HCT116 (cell line): ENCODE measurements around the gene TCAP. TPM values are rescaled to one million over a fixed set of nuclear protein-coding genes. Genes with fewer than 3 reads are reported as not detected.
"Not testable (repeated sequence)": the region's sequence is repeated elsewhere in the genome, so short reads cannot be mapped to it uniquely, and the experiment has no call there.

Experiments
- ATAC-seq: fragments of 200-7000 bp; cut with Tn5 transposase; 2 replicates; pipeline ENCODE4 v1.9.1; 2020; ENCODE audit warnings: mild to moderate bottlenecking, moderate library complexity
- BruUV-seq: library from RNA; stranded (reverse); fragments of 400-500 nt; replicated peaks from 2 replicates; lab custom pipeline; 2021; lab: Mats Ljungman, UMichigan
- CTCF ChIA-PET: fragments of 300-600 bp; sonication (Branson Sonifier 250); formaldehyde crosslinking; loops from one replicate; lab custom pipeline; 2021; ENCODE audit warnings: antibody characterized with exemption; lab: Charles Lee
- POLR2A ChIA-PET: fragments of 300-600, 350-600 bp; sonication (Branson Sonifier 250); formaldehyde crosslinking; loops from one replicate; lab custom pipeline; 2021; ENCODE audit warnings: antibody characterized with exemption; lab: Charles Lee
- RAD21 ChIA-PET, 2 experiments: fragments of 300-600 bp; sonication (Branson Sonifier 250); formaldehyde crosslinking; loops; one replicate each; lab custom pipeline; 2023; ENCODE audit warnings: low total read pairs in 2 of 2; ENCODE audit not compliant: uncharacterized antibody in 2 of 2, unreplicated experiment in 2 of 2, low non-redundant PET in 1 of 2; lab: Charles Lee
- DNase-seq: peaks from one replicate; pipeline ENCODE4 v3.0.0-alpha.2; 2010; ENCODE audit warnings: low read depth, low spot score
- H2AFZ ChIP-seq: fragments of 200-600 bp; shearing (Covaris generic), sonication (generic); 2 replicates; pipeline ENCODE4 v1.6.1; 2017; ENCODE audit warnings: low read depth, mixed run types, mixed read lengths, antibody characterized with exemption, low read length; ENCODE audit not compliant: poor library complexity, severe bottlenecking
- H3K27ac ChIP-seq: 2 replicates; pipeline ENCODE4 v1.5.1; 2012; ENCODE audit warnings: low read depth, low read length
- H3K27me3 ChIP-seq: fragments of 200-600 bp; sonication (generic); 2 replicates; pipeline ENCODE4 v1.6.1; 2016; ENCODE audit warnings: mixed run types, low read length, mixed read lengths; ENCODE audit not compliant: insufficient read depth
- H3K36me3 ChIP-seq, 2 experiments: fragments of 200-500 bp in 1 of 2; fragments of 200-600 bp in 1 of 2; sonication (Bioruptor generic) in 1 of 2; sonication (generic) in 1 of 2; 2 replicates each; pipeline versions ENCODE4 v1.5.1 to v1.6.1; 2014 to 2016; ENCODE audit warnings: low read length in 2 of 2, inconsistent platforms in 1 of 2, mixed read lengths in 1 of 2, mixed run types in 1 of 2; ENCODE audit not compliant: insufficient read depth in 2 of 2, control insufficient read depth in 1 of 2
- H3K4me1 ChIP-seq, 2 experiments: fragments of 200-600 bp in 1 of 2; sonication (generic) in 1 of 2; 2 replicates each; pipeline versions ENCODE4 v1.5.1 to v1.6.1; 2012 to 2017; ENCODE audit warnings: low read length in 2 of 2, inconsistent platforms in 1 of 2, mild to moderate bottlenecking in 1 of 2, mixed read lengths in 1 of 2, mixed run types in 1 of 2, moderate library complexity in 1 of 2; ENCODE audit not compliant: insufficient read depth in 2 of 2, control insufficient read depth in 1 of 2
- H3K4me2 ChIP-seq: fragments of 200-600 bp; sonication (generic); 2 replicates; pipeline ENCODE4 v1.6.1; 2017; ENCODE audit warnings: mixed run types, low read length, mixed read lengths
- H3K4me3 ChIP-seq, 2 experiments: fragments of 200-600 bp in 1 of 2; sonication (generic) in 1 of 2; replicated peaks in 1 of 2; 2 replicates each; pipeline ENCODE4 v1.5.1; 2011 to 2016; ENCODE audit warnings: low read length in 2 of 2, control low read depth in 1 of 2, low read depth in 1 of 2, mild to moderate bottlenecking in 1 of 2, mixed read lengths in 1 of 2, mixed run types in 1 of 2
- H3K79me2 ChIP-seq: fragments of 200-600 bp; sonication (generic); 2 replicates; pipeline ENCODE4 v1.6.1; 2017; ENCODE audit warnings: mild to moderate bottlenecking, mixed run types, low read length, moderate library complexity, mixed read lengths; ENCODE audit not compliant: insufficient read depth
- H3K9ac ChIP-seq: fragments of 200-600 bp; sonication (generic); 2 replicates; pipeline ENCODE4 v1.6.1; 2016; ENCODE audit warnings: low read length, mixed read lengths
- H3K9me2 ChIP-seq: fragments of 200-600 bp; sonication (generic), shearing (Covaris generic); 2 replicates; pipeline ENCODE4 v1.6.1; 2017; ENCODE audit warnings: mixed run types, mild to moderate bottlenecking, moderate library complexity; ENCODE audit not compliant: insufficient read depth
- H3K9me3 ChIP-seq, 2 experiments: fragments of 200-500 bp in 1 of 2; fragments of 200-600 bp in 1 of 2; sonication (Bioruptor generic) in 1 of 2; sonication (generic) in 1 of 2; 2 replicates each; pipeline ENCODE4 v1.6.1; 2014 to 2017; ENCODE audit warnings: low read length in 2 of 2, mixed read lengths in 2 of 2, inconsistent platforms in 1 of 2, low read depth in 1 of 2, mild to moderate bottlenecking in 1 of 2, mixed run types in 1 of 2, moderate library complexity in 1 of 2; ENCODE audit not compliant: control insufficient read depth in 1 of 2, insufficient read depth in 1 of 2
- H4K20me1 ChIP-seq: fragments of 200-600 bp; sonication (generic), shearing (Covaris generic); 2 replicates; pipeline ENCODE4 v1.6.1; 2017; ENCODE audit warnings: mixed run types, mild to moderate bottlenecking, moderate library complexity; ENCODE audit not compliant: insufficient read depth
- CBX3 ChIP-seq: IDR thresholded peaks from 2 replicates; pipeline ENCODE4 v1.6.1; 2012; ENCODE audit warnings: low read depth
- FOSL1 ChIP-seq: IDR thresholded peaks from 2 replicates; pipeline ENCODE4 v1.6.1; 2012; ENCODE audit warnings: low read depth
- JUND ChIP-seq: IDR thresholded peaks from 2 replicates; pipeline ENCODE4 v1.6.1; 2012
- SIN3A ChIP-seq: IDR thresholded peaks from 2 replicates; pipeline ENCODE4 v1.6.1; 2012; ENCODE audit warnings: low read depth
- TCF7L2 ChIP-seq: IDR thresholded peaks from 2 replicates; pipeline ENCODE4 v1.7.0; 2011; ENCODE audit warnings: borderline replicate concordance, inconsistent platforms; ENCODE audit not compliant: insufficient read depth, insufficient read length; ENCODE audit errors: extremely low read depth
- ZFX ChIP-seq: fragments of 450-650 bp; IDR thresholded peaks from 2 replicates; pipeline ENCODE4 v1.6.1; 2017
- ZNF274 ChIP-seq: fragments of 200-500 bp; sonication (Bioruptor generic); IDR thresholded peaks from 2 replicates; pipeline ENCODE4 v1.6.1; 2014; ENCODE audit warnings: mild to moderate bottlenecking, low read depth, low read length, inconsistent platforms
- intact Hi-C: fragments of 100-400 bp; cut with micrococcal nuclease; formaldehyde crosslinking; loops from 2 replicates; pipeline ENCODE4 v1.10.0; 2022
- total RNA-seq: library from RNA; stranded (reverse); gene quantifications from one replicate; pipeline ENCODE4 v1.2.1, GENCODE V29; 2021; ENCODE audit not compliant: unreplicated experiment
- TF ChIP-seq, protein P1 (sequence below): IDR thresholded peaks from 2 replicates; pipeline ENCODE4 v1.6.1; 2012; ENCODE audit warnings: low read depth

TCAP gene
- total RNA-seq, 1 experiment from 2014 or later: 1.5 TPM

DNA sequence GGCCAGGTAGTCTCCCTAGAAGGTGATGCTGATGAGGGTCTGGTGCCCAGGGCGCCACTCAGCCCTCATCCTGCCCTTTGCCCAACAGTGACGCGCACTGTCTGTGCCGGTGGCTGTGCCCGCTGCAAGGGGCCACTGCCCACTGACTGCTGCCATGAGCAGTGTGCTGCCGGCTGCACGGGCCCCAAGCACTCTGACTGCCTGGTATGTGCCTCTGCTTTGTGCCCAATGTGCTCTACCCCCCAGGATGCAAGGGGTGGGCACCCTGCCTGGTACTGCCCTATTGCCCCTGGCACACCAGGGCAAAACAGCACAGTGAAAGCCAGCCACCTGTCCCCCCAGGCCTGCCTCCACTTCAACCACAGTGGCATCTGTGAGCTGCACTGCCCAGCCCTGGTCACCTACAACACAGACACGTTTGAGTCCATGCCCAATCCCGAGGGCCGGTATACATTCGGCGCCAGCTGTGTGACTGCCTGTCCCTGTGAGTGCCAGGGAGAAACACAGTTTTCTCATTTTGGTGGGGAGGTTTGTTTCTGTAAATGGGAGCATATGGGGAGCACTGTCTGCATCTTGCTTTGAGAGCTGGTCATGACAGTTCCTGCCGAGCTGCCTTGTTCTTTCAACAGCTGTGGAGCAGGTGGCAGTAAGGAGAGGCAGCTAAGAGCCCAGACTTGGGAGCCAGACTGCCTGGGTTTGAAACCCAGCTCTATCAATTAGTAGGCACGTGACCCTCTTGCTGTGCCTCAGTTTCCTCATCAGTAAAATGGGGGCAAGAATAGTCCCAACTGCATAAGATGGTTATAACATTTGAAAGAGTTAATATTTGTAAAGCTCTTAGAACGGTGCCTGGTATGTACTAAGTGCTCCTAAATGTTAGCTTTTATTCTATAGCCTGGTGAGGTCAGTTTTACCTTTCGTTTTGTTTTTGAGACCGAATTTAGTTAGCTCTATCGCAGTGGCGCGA lies 45.1 kb downstream of the TCAP start:
- ATAC-seq: no peak
- ChIA-PET POLR2A (no interaction called here), RAD21 (no interaction called here)
- Histone ChIP-seq H3K4me1 (peaks cover 18 to 19% of the 10 kb centered on the region in 2 experiments), H3K79me2 (peaks cover 11% of the 10 kb centered on the region; the same call in 1 of the 2 replicates)
- TF ChIP-seq FOSL1 (no peak), ZFX (no peak), ZNF274 (no peak), SIN3A (no peak), CBX3 (no peak), JUND (no peak), TCF7L2 (no peak)
- TF ChIP-seq, protein P1, sequence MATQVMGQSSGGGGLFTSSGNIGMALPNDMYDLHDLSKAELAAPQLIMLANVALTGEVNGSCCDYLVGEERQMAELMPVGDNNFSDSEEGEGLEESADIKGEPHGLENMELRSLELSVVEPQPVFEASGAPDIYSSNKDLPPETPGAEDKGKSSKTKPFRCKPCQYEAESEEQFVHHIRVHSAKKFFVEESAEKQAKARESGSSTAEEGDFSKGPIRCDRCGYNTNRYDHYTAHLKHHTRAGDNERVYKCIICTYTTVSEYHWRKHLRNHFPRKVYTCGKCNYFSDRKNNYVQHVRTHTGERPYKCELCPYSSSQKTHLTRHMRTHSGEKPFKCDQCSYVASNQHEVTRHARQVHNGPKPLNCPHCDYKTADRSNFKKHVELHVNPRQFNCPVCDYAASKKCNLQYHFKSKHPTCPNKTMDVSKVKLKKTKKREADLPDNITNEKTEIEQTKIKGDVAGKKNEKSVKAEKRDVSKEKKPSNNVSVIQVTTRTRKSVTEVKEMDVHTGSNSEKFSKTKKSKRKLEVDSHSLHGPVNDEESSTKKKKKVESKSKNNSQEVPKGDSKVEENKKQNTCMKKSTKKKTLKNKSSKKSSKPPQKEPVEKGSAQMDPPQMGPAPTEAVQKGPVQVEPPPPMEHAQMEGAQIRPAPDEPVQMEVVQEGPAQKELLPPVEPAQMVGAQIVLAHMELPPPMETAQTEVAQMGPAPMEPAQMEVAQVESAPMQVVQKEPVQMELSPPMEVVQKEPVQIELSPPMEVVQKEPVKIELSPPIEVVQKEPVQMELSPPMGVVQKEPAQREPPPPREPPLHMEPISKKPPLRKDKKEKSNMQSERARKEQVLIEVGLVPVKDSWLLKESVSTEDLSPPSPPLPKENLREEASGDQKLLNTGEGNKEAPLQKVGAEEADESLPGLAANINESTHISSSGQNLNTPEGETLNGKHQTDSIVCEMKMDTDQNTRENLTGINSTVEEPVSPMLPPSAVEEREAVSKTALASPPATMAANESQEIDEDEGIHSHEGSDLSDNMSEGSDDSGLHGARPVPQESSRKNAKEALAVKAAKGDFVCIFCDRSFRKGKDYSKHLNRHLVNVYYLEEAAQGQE: no peak
- TF ChIP-seq, all 23 proteins: peak for 0
- H3K9me2 ChIP-seq: no peaks in the 10 kb centered on the region
- H3K4me2 ChIP-seq: no peak overlapping the region
- no peak overlapping the region for H3K27ac ChIP-seq
- BruUV-seq: no TSS peak
- H3K4me3 ChIP-seq: no peak overlapping the region
- peaks cover 4 to 30% of the 10 kb centered on the region in 2 experiments; a peak in 2 of 4 replicates for H3K36me3 ChIP-seq
- H3K9me3 ChIP-seq: no peaks in the 10 kb centered on the region
- H3K27me3 ChIP-seq: no peaks in the 10 kb centered on the region
- intact Hi-C loops: no loop called here
- CTCF ChIA-PET: interaction anchor here (0.6 to 1.2 kb wide), 2 partner anchors 10 to 163 kb away, joined by 3 read pairs; partner anchors contain the start of gene ERBB2
- no peak overlapping the region for H2AFZ ChIP-seq
- H3K9ac ChIP-seq: no peak overlapping the region
- no peak for DNase-seq
- H4K20me1 ChIP-seq: no peaks in the 10 kb centered on the region

GRCh38 chr17:39711071-39711470 lies 45.9 kb downstream of the TCAP start:
- CTCF ChIA-PET: interaction anchor here (0.6 to 1.2 kb wide), 2 partner anchors 11 to 164 kb away, joined by 3 read pairs; partner anchors contain the start of gene ERBB2
- POLR2A ChIA-PET, intact Hi-C loops: not testable (repeated sequence)

More at GRCh38 chr17:39711071-39711470, 45.9 kb downstream of the TCAP start:
- ATAC-seq, DNase-seq, H3K9me2 ChIP-seq, H2AFZ ChIP-seq, RAD21 ChIA-PET, H4K20me1 ChIP-seq, BruUV-seq, H3K27me3 ChIP-seq, H3K9me3 ChIP-seq, H3K4me3 ChIP-seq, H3K79me2 ChIP-seq, H3K9ac ChIP-seq, H3K27ac ChIP-seq, H3K4me2 ChIP-seq: not testable (repeated sequence)
- peaks cover 10 to 12% of the 10 kb centered on the region in 2 experiments for H3K4me1 ChIP-seq
- peaks cover 4 to 32% of the 10 kb centered on the region in 2 experiments; a peak in 3 of 4 replicates for H3K36me3 ChIP-seq
